H1 (cell line): ENCODE results near the gene CACNA1B. TPM values are rescaled to one million over a fixed set of nuclear protein-coding genes. Genes with fewer than 3 reads are reported as not detected.

Experiments
- CTCF ChIA-PET: fragments of 300-600 bp; sonication (Branson Sonifier 250); formaldehyde crosslinking; loops from one replicate; lab custom pipeline; 2021; ENCODE audit not compliant: partially characterized antibody; lab: Charles Lee
- POLR2A ChIA-PET: fragments of 300-600 bp; sonication (Branson Sonifier 250); formaldehyde crosslinking; loops from one replicate; lab custom pipeline; 2021; ENCODE audit warnings: inconsistent platforms; ENCODE audit not compliant: partially characterized antibody; lab: Charles Lee
- DNase-seq, 2 experiments: peaks; one replicate each; pipeline versions ENCODE4 v3.0.0 to v3.0.0-alpha.2; 2010 to 2022; ENCODE audit warnings: low spot score in 2 of 2, low read depth in 1 of 2, mixed read lengths in 1 of 2
- FAIRE-seq: peaks from 2 replicates; lab custom pipeline; 2011; peaks lifted over from hg19 to GRCh38; lab: Jason Lieb, UNC
- H2AFZ ChIP-seq: 2 replicates; pipeline ENCODE4 v1.8.1; 2012; ENCODE audit warnings: low read length, inconsistent platforms
- H2AK5ac ChIP-seq: 2 replicates; pipeline ENCODE4 v1.6.1; 2013; ENCODE audit warnings: low read depth, low read length
- H2BK120ac ChIP-seq: replicated peaks from 2 replicates; pipeline ENCODE3; 2013; ENCODE audit warnings: low read depth, low read length, inconsistent platforms
- H2BK12ac ChIP-seq: 2 replicates; pipeline ENCODE4 v1.6.1; 2013; ENCODE audit warnings: low read depth, low read length
- H2BK15ac ChIP-seq: 2 replicates; pipeline ENCODE4 v1.6.1; 2013; ENCODE audit warnings: low read length
- H2BK20ac ChIP-seq: 2 replicates; pipeline ENCODE4 v1.6.1; 2013; ENCODE audit warnings: low read length
- H2BK5ac ChIP-seq: 2 replicates; pipeline ENCODE4 v1.6.1; 2013; ENCODE audit warnings: low read depth, low read length
- H3K14ac ChIP-seq: 2 replicates; pipeline ENCODE4 v1.6.1; 2013; ENCODE audit warnings: inconsistent platforms; ENCODE audit not compliant: insufficient read length
- H3K18ac ChIP-seq: 2 replicates; pipeline ENCODE4 v1.6.1; 2013; ENCODE audit warnings: low read length; ENCODE audit errors: extremely low read depth
- H3K23ac ChIP-seq: 2 replicates; pipeline ENCODE4 v1.6.1; 2013; ENCODE audit warnings: inconsistent platforms; ENCODE audit not compliant: insufficient read length
- H3K23me2 ChIP-seq: 2 replicates; pipeline ENCODE4 v1.6.1; 2013; ENCODE audit warnings: low read depth, low read length
- H3K27ac ChIP-seq: 2 replicates; pipeline ENCODE4 v1.6.1; 2011; ENCODE audit warnings: low read depth, low read length, inconsistent platforms
- H3K27me3 ChIP-seq, 4 experiments: replicated peaks in 1 of 4; 1 replicate in 1 of 4; 2 replicates in 3 of 4; pipeline versions ENCODE4 v1.6.1 to v1.8.1; 2011 to 2013; ENCODE audit warnings: low read length in 3 of 4, mild to moderate bottlenecking in 3 of 4, inconsistent platforms in 2 of 4, mixed read lengths in 2 of 4, moderate library complexity in 1 of 4; ENCODE audit not compliant: control insufficient read depth in 3 of 4, insufficient read depth in 3 of 4; ENCODE audit errors: extremely low read depth in 1 of 4
- H3K36me3 ChIP-seq, 4 experiments: 2 replicates each; pipeline versions ENCODE4 v1.6.1 to v1.8.1; 2011 to 2013; ENCODE audit warnings: mild to moderate bottlenecking in 4 of 4, low read length in 3 of 4, moderate library complexity in 2 of 4, control low read depth in 1 of 4, inconsistent platforms in 1 of 4; ENCODE audit not compliant: insufficient read depth in 4 of 4, control insufficient read depth in 2 of 4
- H3K4ac ChIP-seq: replicated peaks from 2 replicates; pipeline ENCODE3; 2013; ENCODE audit warnings: low read length, low read depth, mixed read lengths, inconsistent platforms; ENCODE audit not compliant: insufficient read length
- H3K4me1 ChIP-seq, 4 experiments: replicated peaks in 1 of 4; 1 replicate in 1 of 4; 2 replicates in 3 of 4; pipeline versions ENCODE4 v1.6.1 to v1.8.1; 2011 to 2013; ENCODE audit warnings: low read length in 3 of 4, inconsistent platforms in 2 of 4, mixed read lengths in 1 of 4; ENCODE audit not compliant: insufficient read depth in 4 of 4, control insufficient read depth in 3 of 4
- H3K4me2 ChIP-seq, 2 experiments: 2 replicates each; pipeline versions ENCODE4 v1.6.1 to v1.8.1; 2011 to 2013; ENCODE audit warnings: low read depth in 2 of 2, low read length in 2 of 2, control low read depth in 1 of 2, inconsistent platforms in 1 of 2, mild to moderate bottlenecking in 1 of 2; ENCODE audit not compliant: insufficient read depth in 1 of 2
- H3K4me3 ChIP-seq, 4 experiments: fragments of 200-600, 300-600 bp in 1 of 4; sonication (generic), shearing (Covaris generic), sonication (Bioruptor Twin) in 1 of 4; 2 replicates each; pipeline versions ENCODE4 v1.5.1 to v1.8.1; 2011 to 2016; ENCODE audit warnings: low read length in 4 of 4, low read depth in 3 of 4, control low read depth in 2 of 4, inconsistent platforms in 2 of 4, mild to moderate bottlenecking in 2 of 4, mixed read lengths in 1 of 4, moderate library complexity in 1 of 4; ENCODE audit not compliant: insufficient read depth in 2 of 4; ENCODE audit errors: extremely low read depth in 1 of 4
- H3K56ac ChIP-seq: replicated peaks from 2 replicates; pipeline ENCODE3; 2013; ENCODE audit warnings: low read depth, mild to moderate bottlenecking, mixed read lengths, low read length, inconsistent platforms; ENCODE audit not compliant: insufficient read length
- H3K79me1 ChIP-seq: 2 replicates; pipeline ENCODE4 v1.6.1; 2013; ENCODE audit warnings: low read depth, low read length, control low read depth
- H3K79me2 ChIP-seq, 2 experiments: 2 replicates each; pipeline versions ENCODE4 v1.6.1 to v1.8.1; 2012 to 2013; ENCODE audit warnings: low read length in 2 of 2, mild to moderate bottlenecking in 2 of 2, inconsistent platforms in 1 of 2; ENCODE audit not compliant: insufficient read depth in 2 of 2, control insufficient read depth in 1 of 2
- H3K9ac ChIP-seq, 4 experiments: replicated peaks in 1 of 4; 1 replicate in 1 of 4; 2 replicates in 3 of 4; pipeline versions ENCODE4 v1.6.1 to v1.8.1; 2011 to 2013; ENCODE audit warnings: low read depth in 3 of 4, low read length in 3 of 4, control low read depth in 2 of 4, mild to moderate bottlenecking in 2 of 4, moderate library complexity in 2 of 4, inconsistent platforms in 1 of 4; ENCODE audit errors: extremely low read depth in 1 of 4
- H3K9me3 ChIP-seq, 2 experiments: 2 replicates each; pipeline versions ENCODE4 v1.6.1 to v1.8.1; 2012 to 2013; ENCODE audit warnings: mild to moderate bottlenecking in 2 of 2, moderate library complexity in 2 of 2, control low read depth in 1 of 2, inconsistent platforms in 1 of 2, low read depth in 1 of 2, low read length in 1 of 2, mixed read lengths in 1 of 2; ENCODE audit not compliant: insufficient read depth in 2 of 2
- H4K20me1 ChIP-seq, 2 experiments: replicated peaks in 1 of 2; 2 replicates each; pipeline versions ENCODE3 to v1.8.1; 2011 to 2013; ENCODE audit warnings: inconsistent platforms in 2 of 2, low read length in 2 of 2, mild to moderate bottlenecking in 1 of 2; ENCODE audit not compliant: insufficient read depth in 2 of 2, control insufficient read depth in 1 of 2
- H4K5ac ChIP-seq: 2 replicates; pipeline ENCODE4 v1.6.1; 2013; ENCODE audit warnings: low read length, low read depth, mixed read lengths, inconsistent platforms; ENCODE audit not compliant: insufficient read length
- H4K8ac ChIP-seq: 2 replicates; pipeline ENCODE4 v1.8.0; 2013; ENCODE audit warnings: mild to moderate bottlenecking, moderate library complexity, low read length, inconsistent platforms; ENCODE audit not compliant: insufficient read depth; ENCODE audit errors: extremely low read depth
- H4K91ac ChIP-seq: replicated peaks from 2 replicates; pipeline ENCODE3; 2013; ENCODE audit warnings: low read length, mixed read lengths, inconsistent platforms; ENCODE audit not compliant: insufficient read length
- BRCA1 ChIP-seq: IDR thresholded peaks from 2 replicates; pipeline ENCODE4 v1.6.1; 2012; ENCODE audit warnings: low read depth, low read length, improper control_type of control experiment
- CBX5 ChIP-seq: fragments of 300-800, 300-1000 bp; sonication (generic); IDR thresholded peaks from 2 replicates; pipeline ENCODE4 v1.7.1; 2016; ENCODE audit warnings: antibody characterized with exemption, low read length, low read depth
- CBX8 ChIP-seq: fragments of 300-800, 300-1000 bp; sonication (generic); IDR thresholded peaks from 2 replicates; pipeline ENCODE4 v1.7.1; 2016; ENCODE audit warnings: low read depth, low read length, borderline replicate concordance
- CEBPB ChIP-seq: IDR thresholded peaks from 2 replicates; pipeline ENCODE4 v1.6.1; 2012; ENCODE audit warnings: low read depth, low read length
- CHD1 ChIP-seq: IDR thresholded peaks from 2 replicates; pipeline ENCODE4 v1.6.1; 2012; ENCODE audit warnings: low read depth, low read length, improper control_type of control experiment
- CREB1 ChIP-seq: IDR thresholded peaks from 2 replicates; pipeline ENCODE4 v1.6.1; 2012; ENCODE audit warnings: inconsistent platforms
- E2F6 ChIP-seq: IDR thresholded peaks from 2 replicates; pipeline ENCODE4 v1.6.1; 2012; ENCODE audit warnings: inconsistent platforms
- POLR2A ChIP-seq, 2 experiments: IDR thresholded peaks; 1 replicate in 1 of 2; 2 replicates in 1 of 2; pipeline ENCODE4 v1.6.1; 2011; ENCODE audit warnings: low read depth in 2 of 2, low read length in 2 of 2, mild to moderate bottlenecking in 2 of 2; ENCODE audit errors: control extremely low read depth in 1 of 2
- POU5F1 ChIP-seq: IDR thresholded peaks from 2 replicates; pipeline ENCODE4 v1.6.1; 2011; ENCODE audit warnings: low read depth, mild to moderate bottlenecking, low read length, moderate library complexity
- SRF ChIP-seq: IDR thresholded peaks from 2 replicates; pipeline ENCODE4 v1.6.1; 2011; ENCODE audit warnings: mild to moderate bottlenecking, low read depth, low read length, moderate library complexity
- SUZ12 ChIP-seq: fragments of 200-600 bp; sonication (generic); IDR thresholded peaks from 2 replicates; pipeline ENCODE4 v1.6.1; 2012; ENCODE audit warnings: mild to moderate bottlenecking, inconsistent platforms, low read length, moderate library complexity, mixed read lengths
- TBP ChIP-seq: IDR thresholded peaks from 2 replicates; pipeline ENCODE4 v1.6.1; 2011; ENCODE audit warnings: low read depth, low read length, improper control_type of control experiment
- YY1 ChIP-seq: IDR thresholded peaks from 2 replicates; pipeline ENCODE4 v1.6.1; 2011; ENCODE audit warnings: low read depth, mild to moderate bottlenecking, low read length
- WGBS, 2 experiments: shearing (Covaris generic) in 1 of 2; methylation state at CpG; one replicate each; pipeline versions ENCODE4 v1.1.6 to v1.1.7; 2013 to 2015; ENCODE audit warnings: low lambda C conversion rate in 2 of 2, mixed read lengths in 2 of 2, inconsistent platforms in 1 of 2, low coverage in 1 of 2, missing lambda C conversion rate in 1 of 2; ENCODE audit not compliant: insufficient replicate concordance in 2 of 2, insufficient coverage in 1 of 2, insufficient read length in 1 of 2; ENCODE audit errors: extremely low coverage in 1 of 2, missing lambda C conversion rate in 1 of 2; 5-methylcytosine and 5-hydroxymethylcytosine counted together
- polyA plus RNA-seq, 7 experiments: library from polyadenylated mRNA; depleted of rRNA in 3 of 7; stranded (reverse) in 5 of 7; unstranded in 2 of 7; fragments of >200 nt in 5 of 7; fragments of 200-250 nt in 2 of 7; gene quantifications; 1 replicate in 5 of 7; 2 replicates in 1 of 7; 4 replicates in 1 of 7; pipeline versions ENCODE4 v1.2.1 to v1.2.3, GENCODE V29; 2011 to 2013; ENCODE audit warnings: missing spikeins in 2 of 7, mixed read lengths in 2 of 7
- total RNA-seq: library from RNA; stranded (reverse); fragmentation: NEBNext Ultra II Directional; extraction: Animal tissue kit (Norgen Biotek cat#: 25700); gene quantifications from 2 replicates; pipeline ENCODE4 v1.2.1, GENCODE V29; 2021

Gene CACNA1B
- total and polyA plus RNA-seq, 2 of the 8 experiments (the other 6 are each of a cell fraction or from before 2014, with no cell fraction given), result 1.5 to 5.7 TPM

GRCh38 chr9:138094028-138094427 is 216.4 kb downstream of the CACNA1B start:
- no peak overlapping the region for H3K9ac ChIP-seq
- POLR2A ChIA-PET, result no interaction called here

More at GRCh38 chr9:138094028-138094427, 216.4 kb downstream of the CACNA1B start:
- no peak overlapping the region for H3K14ac ChIP-seq
- H3K23me2 ChIP-seq, result no peaks in the 10 kb centered on the region
- no peak overlapping the region for H3K23ac ChIP-seq
- no peak overlapping the region for H2BK15ac ChIP-seq
- no peak overlapping the region for H3K18ac ChIP-seq
- no peak overlapping the region for H2BK5ac ChIP-seq
- no peak overlapping the region for H4K8ac ChIP-seq
- no peaks in the 10 kb centered on the region for H3K36me3 ChIP-seq
- H3K27me3 ChIP-seq, result no peaks in the 10 kb centered on the region
- no peak overlapping the region for H2BK120ac ChIP-seq
- H3K4me2 ChIP-seq, result no peak overlapping the region
- H2BK12ac ChIP-seq, result no peak overlapping the region
- FAIRE-seq (no peak), DNase-seq (no peak)
- no peak overlapping the region for H3K4me3 ChIP-seq
- TF ChIP-seq CBX5 (no peak), E2F6 (no peak), CEBPB (no peak), CREB1 (no peak), YY1 (no peak), TBP (no peak), SUZ12 (no peak), POU5F1 (no peak), BRCA1 (no peak), SRF (no peak), CHD1 (no peak), CBX8 (no peak), POLR2A (IDR thresholded peaks at IDR 0.05; ENCODE audit: control extremely low read depth in 1 of 2, low read depth in 2 of 2, low read length in 2 of 2) (no peak)
- no peak overlapping the region for H2BK20ac ChIP-seq
- H3K56ac ChIP-seq, result no peak overlapping the region
- H2AK5ac ChIP-seq, result no peak overlapping the region
- H4K91ac ChIP-seq, result no peak overlapping the region
- H4K5ac ChIP-seq, result no peak overlapping the region
- WGBS, 2 experiments, result 83% methylated on average over 5 of the region's 5 CpGs; no CpG with 5 or more reads in 1 of the 2 experiments
- H3K9me3 ChIP-seq, result peaks cover 18 to 45% of the 10 kb centered on the region in 2 experiments; a peak in 3 of 4 replicates
- no peaks in the 10 kb centered on the region for H3K79me2 ChIP-seq
- H3K27ac ChIP-seq, result no peak overlapping the region
- CTCF ChIA-PET, result no interaction called here
- H4K20me1 ChIP-seq, result no peaks in the 10 kb centered on the region
- no peak overlapping the region for H3K4ac ChIP-seq
- no peaks in the 10 kb centered on the region for H3K79me1 ChIP-seq
- no peaks in the 10 kb centered on the region for H3K4me1 ChIP-seq
- no peak overlapping the region for H2AFZ ChIP-seq
